ENCODE data around the gene MAP2K1. TPM values are rescaled to one million over a fixed set of nuclear protein-coding genes. Genes with fewer than 3 reads are reported as not detected.

MAP2K1 gene
- total RNA-seq, 1 donor from 2014 or later = 66.5 TPM

GRCh38 chr15:66425837-66426236, 39.1 kb downstream of the MAP2K1 start:
- TF ChIP-seq EZH2 (IDR thresholded peaks at IDR 0.05; ENCODE audit: insufficient read depth, low read length) = no peak
- no peak for TF ChIP-seq CTCF (IDR thresholded peaks at IDR 0.05; ENCODE audit: insufficient read depth, low read depth, low read length)
- Mint-ChIP-seq H3K4me1 (ENCODE audit: low read depth, unreplicated experiment) (peaks cover 11% of the 10 kb centered on the region), H3K36me3 (ENCODE audit: low read depth, unreplicated experiment) (peaks cover 4% of the 10 kb centered on the region), H3K27me3 (ENCODE audit: low read depth, unreplicated experiment) (no peaks in the 10 kb centered on the region), H3K9me3 (ENCODE audit: unreplicated experiment) (no peaks in the 10 kb centered on the region), H3K27ac (ENCODE audit: unreplicated experiment) (no peak overlapping the region), H3K4me3 (ENCODE audit: unreplicated experiment) (no peak overlapping the region)
- Histone ChIP-seq H3K27me3 (ENCODE audit: insufficient read depth, low read length) (no peaks in the 10 kb centered on the region), H3K36me3 (ENCODE audit: insufficient read depth, low read length) (no peaks in the 10 kb centered on the region), H3K4me1 (ENCODE audit: insufficient read depth, low read length) (no peaks in the 10 kb centered on the region), H3K4me3 (ENCODE audit: insufficient read depth, low read depth, low read length) (no peak overlapping the region), H3K79me2 (ENCODE audit: insufficient read depth, low read length) (peaks cover 69% of the 10 kb centered on the region), H3K27ac (ENCODE audit: low read depth, low read length) (no peak overlapping the region), H4K20me1 (ENCODE audit: insufficient read depth, low read length) (peaks cover 72% of the 10 kb centered on the region), H3K9ac (ENCODE audit: low read length) (no peak overlapping the region), H2AFZ (ENCODE audit: low read depth, low read length) (no peak overlapping the region), H3K9me3 (ENCODE audit: insufficient read depth, low read depth, low read length) (no peaks in the 10 kb centered on the region), H3K4me2 (ENCODE audit: low read length) (no peak overlapping the region)
- DNase-seq (ENCODE audit: low read depth) (no peak), FAIRE-seq (no peak)

- no peak overlapping the region for H3K27ac Mint-ChIP-seq (ENCODE audit: unreplicated experiment)
Observed at GRCh38 chr15:66429117-66429516, 42.4 kb downstream of the MAP2K1 start.

More at GRCh38 chr15:66429117-66429516, 42.4 kb downstream of the MAP2K1 start:
- H3K9ac ChIP-seq (ENCODE audit: low read length) = no peak overlapping the region
- H3K4me2 ChIP-seq (ENCODE audit: low read length) = no peak overlapping the region
- H2AFZ ChIP-seq (ENCODE audit: low read depth, low read length) = no peak overlapping the region
- peaks cover 72% of the 10 kb centered on the region for H3K79me2 ChIP-seq (ENCODE audit: insufficient read depth, low read length)
- no peaks in the 10 kb centered on the region for H3K4me1 ChIP-seq (ENCODE audit: insufficient read depth, low read length)
- Mint-ChIP-seq H3K9me3 (ENCODE audit: unreplicated experiment) (no peaks in the 10 kb centered on the region), H3K27me3 (ENCODE audit: low read depth, unreplicated experiment) (no peaks in the 10 kb centered on the region), H3K4me1 (ENCODE audit: low read depth, unreplicated experiment) (peaks cover 16% of the 10 kb centered on the region), H3K36me3 (ENCODE audit: low read depth, unreplicated experiment) (peaks cover 3% of the 10 kb centered on the region), H3K4me3 (ENCODE audit: unreplicated experiment) (no peak overlapping the region)
- FAIRE-seq = no peak
- H3K27me3 ChIP-seq (ENCODE audit: insufficient read depth, low read length) = no peaks in the 10 kb centered on the region
- no peak overlapping the region for H3K27ac ChIP-seq (ENCODE audit: low read depth, low read length)
- no peak for TF ChIP-seq EZH2 (IDR thresholded peaks at IDR 0.05; ENCODE audit: insufficient read depth, low read length)
- TF ChIP-seq CTCF (IDR thresholded peaks at IDR 0.05; ENCODE audit: insufficient read depth, low read depth, low read length) = no peak
- no peak for DNase-seq (ENCODE audit: low read depth)
- H4K20me1 ChIP-seq (ENCODE audit: insufficient read depth, low read length) = peaks cover 79% of the 10 kb centered on the region
- H3K4me3 ChIP-seq (ENCODE audit: insufficient read depth, low read depth, low read length) = no peak overlapping the region
- no peaks in the 10 kb centered on the region for H3K36me3 ChIP-seq (ENCODE audit: insufficient read depth, low read length)
- H3K9me3 ChIP-seq (ENCODE audit: insufficient read depth, low read depth, low read length) = no peaks in the 10 kb centered on the region
